ENCODE results near the gene IGFBP5.
A peak's percentile ranks its signal among the peaks of the same experiment; 100 is the strongest.

IGFBP5 gene

DNA sequence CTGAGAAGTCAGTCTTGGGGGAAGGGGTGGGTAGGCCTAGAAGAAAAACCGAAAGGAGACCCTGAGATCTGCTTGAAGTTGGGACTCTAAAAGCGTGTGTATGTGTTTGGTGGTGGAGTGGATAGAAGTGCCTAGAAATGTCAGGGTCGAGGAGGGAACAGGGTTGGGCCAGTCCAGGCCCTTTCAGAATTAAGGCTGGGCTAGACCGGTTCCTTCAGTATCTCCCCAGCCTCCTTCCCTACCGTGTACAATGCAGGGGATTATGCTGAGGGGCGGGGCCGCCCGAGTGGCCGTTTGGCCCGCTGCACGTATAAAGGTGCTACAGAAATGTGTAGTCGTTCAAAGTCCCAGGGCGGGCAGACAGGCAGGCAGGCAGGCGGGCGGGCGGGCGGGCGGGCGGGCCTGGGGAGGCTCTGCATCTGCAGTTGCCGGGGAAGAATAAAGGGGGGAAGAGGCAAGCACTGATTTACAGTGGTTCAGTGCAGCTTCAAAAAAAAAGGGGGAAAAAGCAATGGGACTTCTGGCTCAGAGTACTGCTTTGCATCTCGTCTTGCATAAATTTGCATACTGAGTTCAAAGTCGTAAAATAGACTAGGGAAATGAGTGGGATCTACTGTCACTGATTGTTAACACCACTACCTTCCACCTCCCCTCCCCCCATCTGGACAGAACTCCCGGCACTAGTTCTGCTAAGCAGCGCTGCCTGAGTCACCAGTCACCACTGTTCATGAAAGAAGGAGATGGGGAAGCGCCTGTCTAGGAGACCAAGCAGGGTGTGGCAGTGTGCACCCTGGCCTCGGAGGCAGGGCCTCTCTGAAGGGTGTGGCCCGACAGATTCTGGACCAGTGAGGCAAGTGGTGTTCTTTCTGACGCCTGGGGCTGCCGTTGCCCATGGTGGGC is 58.5 kb downstream of the IGFBP5 start:
- DNase-seq = no peak

DNA sequence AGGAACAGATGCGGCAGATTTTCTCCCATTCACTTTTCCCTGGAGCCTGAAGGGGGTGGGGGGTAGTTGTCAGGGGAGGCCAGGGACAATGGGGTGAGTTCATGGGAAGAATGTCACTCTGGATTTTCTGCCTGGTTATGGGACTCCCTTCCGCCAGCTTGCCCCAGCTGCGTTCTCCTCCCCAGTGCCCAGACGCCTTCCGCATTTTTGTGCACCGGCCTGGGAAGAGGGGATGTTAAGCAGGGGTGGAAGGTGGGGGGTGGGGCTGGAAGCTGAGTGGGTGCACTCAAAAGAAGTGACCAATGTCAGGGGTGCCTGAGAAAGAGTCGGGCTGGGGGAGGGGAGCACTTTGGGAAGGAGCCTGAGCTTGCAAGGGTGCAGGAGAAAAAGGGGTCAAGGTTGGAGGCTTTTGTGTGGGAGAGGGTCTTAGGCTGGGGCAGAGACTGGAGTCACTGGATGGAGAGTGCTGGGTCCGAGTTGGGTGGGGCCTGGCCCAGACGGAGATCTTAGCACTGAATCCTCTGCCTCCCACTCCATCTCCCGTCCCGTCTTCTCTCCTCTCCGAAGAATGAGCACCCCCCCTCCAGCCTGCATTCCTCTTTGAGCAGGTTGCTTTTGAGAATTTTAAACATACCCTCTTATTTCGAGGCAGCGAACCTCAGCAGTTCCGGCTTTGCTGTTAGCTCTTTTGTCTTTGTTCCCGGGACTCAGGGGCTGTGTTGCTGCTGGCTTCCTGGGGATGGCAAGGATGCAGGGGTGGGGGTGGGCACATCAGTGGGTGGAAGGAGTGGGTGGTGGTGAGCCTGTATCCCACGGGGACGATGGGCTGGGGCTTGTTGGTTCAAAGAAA is 59.4 kb downstream of the IGFBP5 start:
- no peak for DNase-seq

- DNase-seq = no peak
These were observed 60.2 kb downstream of the IGFBP5 start for GRCh38 chr2:216635171-216635570.

GRCh38 chr2:216634370-216635148 is 60.8 kb downstream of the IGFBP5 start:
- DNase-seq = peak; percentile 33

DNA sequence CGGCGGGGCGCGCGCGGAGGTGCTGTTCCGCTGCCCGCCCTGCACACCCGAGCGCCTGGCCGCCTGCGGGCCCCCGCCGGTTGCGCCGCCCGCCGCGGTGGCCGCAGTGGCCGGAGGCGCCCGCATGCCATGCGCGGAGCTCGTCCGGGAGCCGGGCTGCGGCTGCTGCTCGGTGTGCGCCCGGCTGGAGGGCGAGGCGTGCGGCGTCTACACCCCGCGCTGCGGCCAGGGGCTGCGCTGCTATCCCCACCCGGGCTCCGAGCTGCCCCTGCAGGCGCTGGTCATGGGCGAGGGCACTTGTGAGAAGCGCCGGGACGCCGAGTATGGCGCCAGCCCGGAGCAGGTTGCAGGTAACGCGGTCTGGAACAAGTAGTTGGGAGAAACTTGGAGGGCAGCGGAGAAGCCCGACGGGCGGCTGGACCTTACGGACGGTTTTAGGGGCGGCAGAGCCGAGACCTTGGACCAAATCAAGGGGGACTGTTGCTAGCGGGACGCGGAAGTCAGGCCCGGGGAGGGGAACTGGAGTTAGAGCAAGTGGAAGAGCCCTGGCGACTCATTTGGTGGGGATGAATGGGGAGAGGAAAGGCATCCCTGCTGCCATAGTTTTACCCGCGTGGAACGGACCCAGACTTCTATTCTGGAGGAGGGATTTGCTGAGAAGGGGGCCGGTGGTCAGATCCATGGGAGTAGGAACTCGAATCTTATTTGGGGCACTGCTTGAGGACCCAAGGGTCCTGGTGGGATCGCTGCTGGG is 61.6 kb downstream of the IGFBP5 start:
- DNase-seq = no peak

GRCh38 chr2:216632952-216633615 is 62.3 kb downstream of the IGFBP5 start, which contains the start of gene IGFBP2:
TSS of gene IGFBP2 (plus strand) at chr2:216633420. CDS start at chr2:216633524, 104 bp downstream.
- DNase-seq = peak; percentile 14

DNA sequence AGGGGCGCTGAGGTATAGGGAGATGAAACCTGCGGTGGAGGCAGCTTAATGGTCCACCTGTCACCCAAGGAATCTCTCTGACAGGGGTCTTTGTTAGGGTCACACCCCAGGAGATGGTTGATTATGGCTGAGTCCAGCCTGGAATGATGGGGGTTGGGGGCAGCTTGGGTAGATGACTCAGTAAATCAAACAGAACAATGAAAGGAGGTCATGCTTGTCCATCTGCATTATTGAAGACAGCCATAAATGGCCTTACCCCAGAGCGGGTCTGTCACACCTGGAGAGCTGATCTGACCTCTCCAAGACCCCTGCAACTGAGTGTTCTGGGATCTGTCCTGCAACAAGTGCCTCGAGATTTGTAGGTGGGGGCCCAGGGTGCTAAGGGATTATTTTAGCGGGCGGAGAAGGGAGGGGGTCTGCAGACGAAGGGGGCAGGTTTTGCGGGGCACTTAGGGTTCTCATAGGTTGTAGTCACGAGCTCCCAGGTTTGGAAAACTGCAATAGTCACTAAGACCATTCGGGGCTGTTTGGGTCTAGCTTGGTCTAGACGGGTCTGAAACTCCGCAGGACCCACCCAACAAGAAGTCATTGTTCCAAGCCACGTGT is 62.9 kb downstream of the IGFBP5 start:
- no peak for DNase-seq

DNA sequence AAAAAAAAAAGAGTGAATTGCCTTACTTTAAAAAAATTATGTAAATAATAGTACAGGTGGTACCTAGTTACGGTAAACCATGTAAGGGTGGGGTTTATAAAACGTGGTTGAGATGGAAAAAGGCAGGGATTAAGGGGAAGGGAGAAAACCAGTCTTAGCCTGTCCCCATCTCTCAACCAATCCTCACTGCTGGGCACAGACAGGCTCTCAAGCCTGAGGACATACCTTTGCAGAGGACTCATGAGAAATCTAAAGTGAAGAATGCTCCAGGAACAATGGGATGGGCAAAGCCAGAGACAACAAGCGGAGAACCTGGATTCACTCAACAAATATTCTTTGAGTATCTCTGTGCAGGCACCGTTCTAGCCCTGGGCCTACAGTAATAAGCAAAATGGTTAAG is 65.6 kb downstream of the IGFBP5 start:
- DNase-seq = no peak

GRCh38 chr2:216626875-216627245 is 68.5 kb downstream of the IGFBP5 start:
- no peak for DNase-seq

DNA sequence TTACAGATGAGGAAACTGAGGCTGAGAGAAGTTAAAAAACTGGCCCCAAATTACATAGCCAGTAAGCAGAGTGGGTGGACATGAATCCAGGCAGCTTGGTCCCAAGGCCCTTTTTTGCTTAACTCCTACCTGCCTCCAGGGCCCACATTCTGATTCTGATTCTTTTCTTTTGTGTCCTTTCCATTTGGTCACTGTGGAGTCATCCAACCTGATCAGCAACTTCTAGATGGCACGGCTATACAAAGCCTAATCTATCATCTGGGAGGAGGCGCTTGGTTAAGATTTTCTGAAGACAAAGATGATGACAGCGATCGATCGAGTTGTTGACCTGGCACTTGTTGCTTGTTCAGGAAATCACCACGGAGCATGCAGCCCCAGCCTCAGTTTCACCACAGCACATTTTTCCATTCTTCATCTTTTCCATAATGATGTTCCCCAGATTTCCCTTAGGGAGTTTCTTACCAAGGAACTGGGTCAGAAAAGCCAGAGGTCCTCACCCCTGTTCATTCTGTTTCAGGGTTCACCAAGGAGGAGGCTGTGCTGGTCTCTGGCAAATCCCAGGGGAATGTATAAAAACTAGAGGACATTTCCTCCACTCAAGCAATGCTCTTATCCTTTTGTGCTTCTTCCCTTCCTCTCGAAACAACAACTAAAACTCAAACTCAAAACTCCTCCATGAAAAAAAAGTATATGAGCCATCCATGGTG is 69.0 kb downstream of the IGFBP5 start:
- DNase-seq = no peak

- DNase-seq = no peak
These were observed 71.1 kb downstream of the IGFBP5 start for GRCh38 chr2:216624251-216624650.

GRCh38 chr2:216622526-216622925 is 72.8 kb downstream of the IGFBP5 start:
- no peak for DNase-seq
